Measurements from ENCODE around the gene HS6ST1.

DNA sequence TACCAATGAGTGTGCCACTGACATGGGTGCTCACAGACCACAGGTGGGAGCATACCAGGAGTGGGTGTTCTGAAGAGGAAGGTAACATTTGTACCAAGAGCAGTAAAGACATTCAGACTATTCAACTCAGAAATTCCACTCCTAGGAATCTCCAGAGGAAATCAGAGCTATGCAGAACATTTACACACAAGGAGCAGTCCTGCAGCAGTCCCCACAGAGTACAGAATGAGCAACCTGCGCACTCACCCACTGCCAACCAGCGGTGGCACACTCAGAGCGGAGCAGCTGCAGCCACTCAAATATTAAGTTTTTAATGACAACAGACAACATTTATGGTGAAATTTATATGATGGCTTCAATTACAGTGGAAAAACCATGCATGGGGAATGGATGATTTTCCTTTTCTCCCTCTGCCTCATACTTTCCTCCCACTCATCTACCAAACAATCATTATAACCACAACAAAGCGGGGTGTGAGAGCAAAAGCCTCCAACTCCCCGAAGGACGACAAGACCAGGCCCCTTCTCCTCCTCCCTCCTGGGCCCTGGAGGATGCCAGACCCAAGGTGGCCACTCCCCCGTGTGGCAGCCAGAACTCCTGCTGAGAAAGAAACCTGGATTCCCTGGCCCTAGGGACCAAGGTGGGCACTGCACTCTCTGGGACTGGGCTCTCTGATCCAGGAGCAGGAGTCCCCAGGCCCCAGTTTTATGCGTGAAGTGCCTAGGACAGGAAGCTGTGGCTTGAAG lies 5.4 kb downstream of the HS6ST1 start:
- TF ChIP-seq, protein P1, sequence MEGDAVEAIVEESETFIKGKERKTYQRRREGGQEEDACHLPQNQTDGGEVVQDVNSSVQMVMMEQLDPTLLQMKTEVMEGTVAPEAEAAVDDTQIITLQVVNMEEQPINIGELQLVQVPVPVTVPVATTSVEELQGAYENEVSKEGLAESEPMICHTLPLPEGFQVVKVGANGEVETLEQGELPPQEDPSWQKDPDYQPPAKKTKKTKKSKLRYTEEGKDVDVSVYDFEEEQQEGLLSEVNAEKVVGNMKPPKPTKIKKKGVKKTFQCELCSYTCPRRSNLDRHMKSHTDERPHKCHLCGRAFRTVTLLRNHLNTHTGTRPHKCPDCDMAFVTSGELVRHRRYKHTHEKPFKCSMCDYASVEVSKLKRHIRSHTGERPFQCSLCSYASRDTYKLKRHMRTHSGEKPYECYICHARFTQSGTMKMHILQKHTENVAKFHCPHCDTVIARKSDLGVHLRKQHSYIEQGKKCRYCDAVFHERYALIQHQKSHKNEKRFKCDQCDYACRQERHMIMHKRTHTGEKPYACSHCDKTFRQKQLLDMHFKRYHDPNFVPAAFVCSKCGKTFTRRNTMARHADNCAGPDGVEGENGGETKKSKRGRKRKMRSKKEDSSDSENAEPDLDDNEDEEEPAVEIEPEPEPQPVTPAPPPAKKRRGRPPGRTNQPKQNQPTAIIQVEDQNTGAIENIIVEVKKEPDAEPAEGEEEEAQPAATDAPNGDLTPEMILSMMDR (IDR thresholded peaks at IDR 0.05; ENCODE audit: low read length) = no peak
- TF ChIP-seq EZH2 (IDR thresholded peaks at IDR 0.05; ENCODE audit: borderline replicate concordance, low read length) = no peak

Data from OCI-LY1 (cell line).